ENCODE results near the gene CD99.

- no peak for TF ChIP-seq CTCF (IDR thresholded peaks at IDR 0.05; ENCODE audit: low read depth, low read length)
- TF ChIP-seq EZH2phosphoT487 (IDR thresholded peaks at IDR 0.05; ENCODE audit: low read depth), result no peak
Measured at GRCh38 chrX:2733286-2733685, 42.2 kb downstream of the CD99 start.

All from OCI-LY3 (cell line).